HL-60/S4 treated with retinoic acid at 250 ng/mL for 4 days and 3 days (cell line): Measurements from ENCODE around the gene DNAJC10.
"Not testable (repeated sequence)": the region's sequence is repeated elsewhere in the genome, so short reads cannot be mapped to it uniquely, and the experiment has no call there.

ENCODE experiments used
- in situ Hi-C: fragments of 300-500 bp; cut with MboI; formaldehyde crosslinking; loops from 2 replicates; pipeline ENCODE4 v1.7.0; 2022; ENCODE audit warnings: low sequenced_read_pairs

DNAJC10 gene

GRCh38 chr2:182781099-182781498, 65.0 kb downstream of the DNAJC10 start:
- in situ Hi-C loops = not testable (repeated sequence)

- in situ Hi-C loops = not testable (repeated sequence)
Observed at GRCh38 chr2:182782686-182783085, 66.6 kb downstream of the DNAJC10 start.

- in situ Hi-C loops = no loop called here
Observed at GRCh38 chr2:182784058-182784706, 68.1 kb downstream of the DNAJC10 start.

- in situ Hi-C loops = no loop called here
Observed at GRCh38 chr2:182784777-182785176, 68.7 kb downstream of the DNAJC10 start.

- in situ Hi-C loops = no loop called here
Observed at GRCh38 chr2:182792441-182792840, 76.4 kb downstream of the DNAJC10 start.

- in situ Hi-C loops = no loop called here
Observed at GRCh38 chr2:182798736-182799135, 82.7 kb downstream of the DNAJC10 start.

- in situ Hi-C loops = no loop called here
Observed at GRCh38 chr2:182804128-182804527, 88.1 kb downstream of the DNAJC10 start.

- in situ Hi-C loops = no loop called here
Observed at GRCh38 chr2:182807319-182807718, 91.3 kb downstream of the DNAJC10 start.

GRCh38 chr2:182810087-182810486, 94.0 kb downstream of the DNAJC10 start:
- in situ Hi-C loops = no loop called here

- in situ Hi-C loops = no loop called here
Observed at GRCh38 chr2:182814380-182814779, 98.3 kb downstream of the DNAJC10 start.

- in situ Hi-C loops = no loop called here
Observed at GRCh38 chr2:182814804-182815203, 98.7 kb downstream of the DNAJC10 start.

- in situ Hi-C loops = no loop called here
Observed at GRCh38 chr2:182816866-182817265, 100.8 kb downstream of the DNAJC10 start.

GRCh38 chr2:182817558-182817957, 101.5 kb downstream of the DNAJC10 start:
- in situ Hi-C loops = no loop called here

GRCh38 chr2:182818501-182818900, 102.4 kb downstream of the DNAJC10 start:
- in situ Hi-C loops = no loop called here

- in situ Hi-C loops = no loop called here
Observed at GRCh38 chr2:182818925-182819324, 102.9 kb downstream of the DNAJC10 start.

- in situ Hi-C loops = no loop called here
Observed at GRCh38 chr2:182819412-182819811, 103.4 kb downstream of the DNAJC10 start.

- in situ Hi-C loops = no loop called here
Observed at GRCh38 chr2:182821182-182821581, 105.1 kb downstream of the DNAJC10 start.

GRCh38 chr2:182822733-182823132, 106.7 kb downstream of the DNAJC10 start:
- in situ Hi-C loops = no loop called here

GRCh38 chr2:182824056-182824766, 108.2 kb downstream of the DNAJC10 start:
- in situ Hi-C loops = no loop called here

- in situ Hi-C loops = no loop called here
Observed at GRCh38 chr2:182824767-182825158, 108.7 kb downstream of the DNAJC10 start.

- in situ Hi-C loops = no loop called here
Observed at GRCh38 chr2:182826064-182826463, 110.0 kb downstream of the DNAJC10 start.

- in situ Hi-C loops = no loop called here
Observed at GRCh38 chr2:182826496-182826895, 110.4 kb downstream of the DNAJC10 start.
